Measurements from ENCODE around the gene NFIB.

DNA sequence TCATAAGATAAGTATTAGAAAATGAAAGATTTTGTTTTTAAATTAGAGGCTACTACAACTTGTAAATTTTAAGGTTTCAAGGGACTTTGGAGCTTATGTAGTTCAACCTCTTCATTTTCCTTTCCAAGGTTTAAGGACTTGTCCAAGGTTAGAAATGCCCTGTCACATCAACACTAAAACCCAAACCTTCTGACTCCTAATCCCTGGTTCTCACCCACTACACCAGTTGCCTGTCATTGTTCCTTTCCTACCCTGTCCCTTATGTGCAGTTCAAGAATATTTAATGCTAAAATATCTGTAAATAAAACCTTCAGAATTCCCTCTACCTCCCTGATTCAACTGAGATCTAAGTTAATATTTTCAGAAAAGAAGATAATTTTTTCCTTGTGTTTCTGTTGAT is 206.4 kb downstream of the NFIB start:
- TF ChIP-seq, protein P1, sequence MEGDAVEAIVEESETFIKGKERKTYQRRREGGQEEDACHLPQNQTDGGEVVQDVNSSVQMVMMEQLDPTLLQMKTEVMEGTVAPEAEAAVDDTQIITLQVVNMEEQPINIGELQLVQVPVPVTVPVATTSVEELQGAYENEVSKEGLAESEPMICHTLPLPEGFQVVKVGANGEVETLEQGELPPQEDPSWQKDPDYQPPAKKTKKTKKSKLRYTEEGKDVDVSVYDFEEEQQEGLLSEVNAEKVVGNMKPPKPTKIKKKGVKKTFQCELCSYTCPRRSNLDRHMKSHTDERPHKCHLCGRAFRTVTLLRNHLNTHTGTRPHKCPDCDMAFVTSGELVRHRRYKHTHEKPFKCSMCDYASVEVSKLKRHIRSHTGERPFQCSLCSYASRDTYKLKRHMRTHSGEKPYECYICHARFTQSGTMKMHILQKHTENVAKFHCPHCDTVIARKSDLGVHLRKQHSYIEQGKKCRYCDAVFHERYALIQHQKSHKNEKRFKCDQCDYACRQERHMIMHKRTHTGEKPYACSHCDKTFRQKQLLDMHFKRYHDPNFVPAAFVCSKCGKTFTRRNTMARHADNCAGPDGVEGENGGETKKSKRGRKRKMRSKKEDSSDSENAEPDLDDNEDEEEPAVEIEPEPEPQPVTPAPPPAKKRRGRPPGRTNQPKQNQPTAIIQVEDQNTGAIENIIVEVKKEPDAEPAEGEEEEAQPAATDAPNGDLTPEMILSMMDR (optimal IDR thresholded peaks at IDR 0.05 in 1 of 3, IDR thresholded peaks at IDR 0.05 in 1 of 3, conservative IDR thresholded peaks at IDR 0.05 in 1 of 3; ENCODE audit: extremely low read depth in 1 of 3, insufficient read depth in 2 of 3, low read length in 3 of 3), result no peak
- no peak for TF ChIP-seq EZH2 (IDR thresholded peaks at IDR 0.05; ENCODE audit: low read length)

Measured in keratinocyte (primary cell).